HG02970 (cell line): ENCODE results near the gene PTGIS.

Experiments used
- ATAC-seq: cut with Tn5 transposase; IDR thresholded peaks from one replicate; pipeline ENCODE4 v1.9.1; 2021; ENCODE audit warnings: mild to moderate bottlenecking, moderate library complexity, moderate number of reproducible peaks; ENCODE audit not compliant: unreplicated experiment, low FRiP score

Gene PTGIS

DNA sequence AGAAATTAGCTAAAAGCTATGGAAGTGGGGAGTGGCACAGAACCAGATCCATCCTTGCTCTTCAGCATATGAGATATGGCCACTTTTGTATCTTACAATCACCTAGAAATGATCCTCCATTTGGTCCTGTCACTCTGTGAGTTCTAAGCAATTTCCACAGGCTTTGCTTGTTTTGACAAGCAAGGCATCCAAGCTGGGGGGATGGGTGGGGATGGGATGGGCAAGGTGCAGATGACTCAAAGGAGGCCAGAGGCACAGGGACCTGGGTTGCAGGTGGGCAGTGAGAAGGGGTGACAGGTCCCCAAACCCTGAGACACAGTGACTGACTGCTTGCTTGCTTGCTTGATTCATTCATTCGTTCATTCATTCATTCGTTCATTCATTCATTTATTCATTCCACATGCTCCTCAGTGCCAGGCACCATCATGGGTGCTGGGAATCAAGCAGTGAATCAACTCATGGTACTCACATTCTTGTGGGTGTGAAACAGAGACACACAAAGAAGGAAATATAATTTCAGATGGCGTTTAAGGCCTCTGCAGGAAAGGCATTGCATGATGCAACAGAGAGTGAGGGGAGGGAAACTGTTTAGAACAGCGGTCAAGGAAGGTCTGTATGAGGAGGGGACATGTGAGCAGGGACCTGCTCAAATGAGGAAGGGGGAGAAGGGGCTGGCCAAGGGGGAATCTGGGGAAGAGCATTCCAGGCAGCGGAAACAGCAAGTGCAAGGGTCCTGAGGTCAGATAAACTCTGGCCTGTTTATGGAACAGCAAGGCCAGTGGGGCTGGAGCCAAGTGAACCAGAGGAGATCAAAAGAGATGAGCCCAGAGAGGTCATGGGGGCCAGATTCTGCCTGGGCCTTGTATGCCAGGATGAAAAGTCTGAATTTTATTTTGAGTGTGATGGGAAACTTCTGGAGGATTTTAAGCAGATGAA lies 88.9 kb downstream of the PTGIS start:
- no peak for ATAC-seq

DNA sequence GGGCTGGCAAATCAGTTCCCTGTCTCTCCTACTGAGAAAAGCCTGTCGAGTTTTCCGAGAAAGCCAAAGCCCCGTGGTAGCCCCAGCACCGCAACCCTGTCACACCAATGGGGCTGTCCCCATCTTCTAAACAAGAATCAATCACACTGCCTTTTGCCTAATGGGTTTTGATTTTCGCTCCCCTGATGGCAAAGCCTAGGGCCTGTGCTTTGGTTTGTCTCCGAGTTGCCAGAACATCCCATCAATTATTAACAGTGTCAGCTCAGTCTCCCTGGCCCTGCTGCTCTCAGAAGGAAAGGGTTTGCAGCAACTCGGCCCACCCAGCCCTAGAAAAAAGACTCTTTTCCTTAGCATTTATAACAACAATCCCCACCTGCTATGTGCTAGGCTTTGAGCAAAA lies 89.7 kb downstream of the PTGIS start:
- no peak for ATAC-seq

DNA sequence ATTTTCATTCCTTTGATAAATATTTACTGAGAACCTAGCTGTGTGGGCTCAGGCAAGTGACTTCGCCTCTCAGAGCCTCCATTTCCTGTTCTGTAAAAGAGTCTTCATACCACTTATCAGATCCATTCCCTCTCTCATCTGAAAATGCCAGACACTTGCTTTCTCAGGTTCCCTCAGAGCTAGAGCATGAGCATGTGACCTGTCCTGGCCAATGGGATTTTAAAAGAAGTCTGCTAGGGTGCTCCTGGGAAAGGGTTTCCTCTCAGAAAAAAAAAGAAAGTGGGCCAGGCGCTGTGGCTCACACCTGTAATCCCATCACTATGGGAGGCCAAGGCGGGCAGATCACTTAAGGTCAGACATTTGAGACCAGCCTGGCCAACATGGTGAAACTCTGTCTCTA lies 90.7 kb downstream of the PTGIS start:
- no peak for ATAC-seq

DNA sequence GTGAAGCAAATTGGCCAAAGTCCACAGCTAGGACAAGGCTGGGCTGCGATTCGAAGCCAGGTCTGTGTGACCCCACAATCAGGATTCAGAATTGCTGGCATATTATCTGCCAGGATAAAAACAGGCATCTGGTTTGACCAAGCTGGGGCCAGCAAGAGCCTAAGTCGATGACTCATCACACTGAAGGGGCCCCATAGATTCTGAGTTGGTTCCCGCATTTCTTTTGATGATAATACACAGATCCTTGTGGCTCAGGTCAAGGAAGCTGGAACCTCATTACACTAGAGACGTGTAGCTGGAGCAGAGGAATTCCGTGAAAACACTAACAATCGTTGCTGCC lies 92.0 kb downstream of the PTGIS start:
- no peak for ATAC-seq

DNA sequence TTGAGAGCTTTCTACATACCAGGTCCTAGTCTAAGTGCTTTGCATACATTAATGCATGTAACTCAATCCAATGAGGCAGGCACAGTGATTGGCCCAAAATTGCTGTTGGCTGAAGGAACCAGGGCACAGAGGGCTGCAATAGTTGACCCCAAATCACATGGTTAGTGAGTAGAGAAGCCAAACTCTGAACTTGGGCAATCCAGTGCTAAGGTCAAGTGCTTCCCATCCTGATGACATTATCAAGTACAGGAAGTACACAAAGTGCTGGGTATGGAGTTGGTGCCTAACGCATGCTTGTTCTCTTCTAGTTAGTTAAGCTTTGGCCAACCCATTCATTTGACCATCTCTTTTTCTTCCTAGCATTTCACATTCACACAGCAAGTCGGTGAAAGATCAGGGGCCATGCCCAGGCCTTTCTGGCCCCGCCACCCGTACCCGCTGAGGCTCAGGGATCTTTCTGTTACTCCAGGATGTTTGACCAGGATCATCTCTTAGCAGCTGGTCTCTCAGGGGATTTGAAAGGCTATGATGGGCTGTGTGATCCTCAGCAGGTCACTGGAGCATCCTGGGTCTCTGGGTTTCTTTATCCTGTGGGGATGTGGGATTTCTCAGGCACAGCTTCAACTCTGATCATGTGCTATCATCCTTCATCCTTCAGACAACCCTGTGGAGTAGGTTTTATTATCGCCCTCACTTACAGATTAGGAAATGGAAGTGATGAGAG lies 92.5 kb downstream of the PTGIS start:
- no peak for ATAC-seq

DNA sequence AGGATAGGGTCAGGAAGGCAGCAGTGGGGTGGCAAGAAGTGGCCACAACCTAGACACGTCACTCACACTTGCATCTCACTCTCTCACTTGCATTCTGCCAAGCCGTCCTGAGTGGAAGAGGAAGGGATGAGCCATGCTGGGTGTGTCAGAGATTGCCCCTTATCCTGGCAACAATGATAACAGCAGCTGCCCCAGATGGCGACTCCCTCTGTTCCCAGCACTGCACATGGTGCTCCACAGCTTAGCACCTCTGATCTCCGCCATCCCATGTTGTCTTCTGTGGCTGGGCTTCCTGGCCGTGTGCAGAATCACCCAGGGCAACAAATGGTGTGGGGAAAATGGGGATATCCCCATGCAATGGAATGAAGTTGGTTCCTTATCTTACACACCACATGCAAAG lies 96.5 kb downstream of the PTGIS start:
- no peak for ATAC-seq

DNA sequence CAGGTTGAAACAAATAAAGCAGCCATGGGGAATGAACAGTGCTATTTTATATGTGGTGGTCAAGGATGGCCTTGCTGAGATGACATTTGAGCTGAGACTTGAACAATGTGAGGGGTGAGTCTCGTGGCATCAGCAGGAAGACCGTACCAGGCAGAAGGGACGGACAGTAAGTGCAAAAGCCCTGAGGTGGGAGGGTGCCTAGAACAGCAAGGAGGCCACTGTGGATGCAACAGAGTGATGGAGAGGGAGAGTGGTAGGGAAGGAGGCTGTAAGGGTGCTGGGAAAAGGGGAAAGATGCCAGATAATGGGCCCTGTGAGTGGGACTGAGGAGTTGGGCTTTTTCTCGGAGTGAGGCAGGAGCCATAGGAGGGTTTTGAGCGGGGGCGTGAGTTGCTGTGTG lies 97.0 kb downstream of the PTGIS start:
- ATAC-seq, result no peak

DNA sequence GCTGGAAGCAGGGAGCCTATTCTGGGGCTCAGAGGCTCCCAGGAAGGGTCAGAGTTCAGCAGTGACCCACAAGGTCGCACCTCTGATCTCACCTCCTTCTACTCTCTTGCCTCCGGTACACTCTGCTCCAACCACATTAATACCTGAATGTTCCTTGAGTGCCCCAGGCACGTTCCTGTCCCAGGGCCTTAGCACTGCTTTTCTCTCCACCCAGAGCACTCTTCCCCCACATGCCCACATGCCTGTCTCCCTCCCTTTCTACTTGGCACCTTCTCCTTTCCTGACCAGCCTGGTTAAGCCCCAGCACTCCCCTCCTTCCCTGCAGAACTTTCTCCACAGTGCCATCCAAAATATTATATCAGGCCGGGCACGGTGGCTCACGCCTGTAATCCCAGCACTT lies 98.9 kb downstream of the PTGIS start:
- ATAC-seq, result no peak

DNA sequence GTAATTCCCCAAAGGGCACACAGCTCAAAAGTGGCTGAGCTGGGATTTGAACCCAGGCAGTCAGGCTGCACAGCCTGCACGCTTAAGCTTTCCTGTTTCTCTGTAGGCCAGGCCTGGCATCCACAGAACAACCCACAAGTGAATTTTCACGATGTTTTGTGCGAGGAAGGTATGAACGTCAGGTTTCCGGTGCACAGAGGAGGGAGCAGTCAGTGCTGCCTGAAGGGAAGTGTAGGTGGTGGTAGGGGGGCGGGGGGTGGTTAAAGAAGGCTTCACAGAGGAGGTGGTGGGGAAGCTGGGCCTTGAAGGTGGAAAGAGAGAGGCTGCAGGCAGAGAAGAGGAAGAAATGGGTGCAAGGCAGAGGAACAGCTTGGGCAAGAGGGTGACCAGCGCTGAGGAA lies 99.5 kb downstream of the PTGIS start:
- ATAC-seq, result no peak

DNA sequence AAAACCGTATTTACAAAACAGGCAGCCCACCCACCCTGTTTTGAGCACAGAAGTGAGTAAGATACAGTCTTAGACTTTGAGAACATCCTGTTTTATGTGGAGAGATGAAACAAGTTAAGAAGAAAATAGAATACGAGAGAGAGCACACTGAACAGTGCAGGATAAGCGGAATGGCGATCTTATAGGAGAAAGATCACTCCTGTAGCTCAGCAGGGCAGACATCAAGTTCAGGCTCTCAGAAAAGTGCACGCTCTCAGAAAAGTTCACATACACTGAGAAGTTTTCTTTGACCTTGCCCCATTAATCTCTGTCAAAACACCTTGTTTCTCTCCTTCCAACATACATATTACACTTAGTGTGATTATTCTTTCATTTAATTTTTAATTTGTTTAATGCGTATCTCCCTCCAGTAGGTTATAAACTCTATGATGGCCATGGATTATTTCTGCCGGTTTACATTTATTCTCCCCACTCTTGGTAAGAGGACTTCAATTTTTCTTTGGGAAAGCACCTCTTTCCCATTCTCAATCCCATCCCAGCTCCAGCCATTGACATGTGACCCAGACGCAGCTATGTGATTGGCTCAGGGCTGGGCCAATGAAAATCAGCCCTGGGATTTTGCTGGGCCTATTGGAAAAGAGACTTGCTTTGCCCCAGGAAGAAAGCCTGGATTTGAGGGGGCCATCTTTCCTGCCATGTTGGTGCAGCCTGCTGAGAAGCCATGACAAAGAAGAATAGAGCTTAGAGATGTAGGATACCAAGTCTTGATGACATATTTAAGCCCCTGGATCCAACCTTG lies 101.6 kb downstream of the PTGIS start:
- no peak for ATAC-seq

DNA sequence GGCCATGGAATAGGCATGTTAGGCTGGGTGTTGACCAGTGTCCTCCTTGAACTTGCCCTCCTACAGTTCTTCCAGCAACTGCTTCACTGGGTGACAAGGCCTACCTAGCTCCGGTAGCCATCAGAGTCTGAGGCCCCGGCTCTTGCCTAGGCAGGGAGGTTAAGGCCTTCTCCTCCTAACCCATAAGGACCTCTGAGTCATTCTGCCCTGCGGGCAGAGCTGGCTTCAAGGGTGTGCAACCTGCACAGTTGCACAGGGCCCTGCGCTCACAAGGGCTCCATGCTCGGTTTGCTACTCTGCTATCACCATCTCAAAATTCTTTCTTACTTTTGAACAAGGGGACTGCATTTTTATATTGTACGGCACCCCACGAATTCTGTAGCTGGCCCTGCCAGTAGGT lies 103.4 kb downstream of the PTGIS start:
- ATAC-seq, result no peak

DNA sequence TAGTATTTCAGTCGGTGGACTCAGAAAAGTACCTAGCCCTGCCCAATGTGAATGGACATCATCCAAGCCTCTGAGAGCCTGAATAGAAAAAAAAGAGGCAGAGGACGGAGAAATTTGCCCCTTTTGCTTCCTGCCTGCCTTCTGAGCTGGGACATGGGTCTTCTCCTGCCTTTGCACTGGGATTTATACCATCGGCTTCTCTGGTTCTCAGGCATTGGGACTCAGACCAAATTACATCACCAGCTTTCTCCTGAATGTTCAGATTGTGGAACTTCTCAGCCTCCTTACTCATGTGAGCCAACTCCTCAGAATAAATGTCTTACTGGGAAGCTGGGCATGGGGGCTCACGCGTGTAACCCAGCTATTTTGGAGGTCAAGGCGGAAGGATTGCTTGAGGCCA lies 105.3 kb downstream of the PTGIS start:
- no peak for ATAC-seq

DNA sequence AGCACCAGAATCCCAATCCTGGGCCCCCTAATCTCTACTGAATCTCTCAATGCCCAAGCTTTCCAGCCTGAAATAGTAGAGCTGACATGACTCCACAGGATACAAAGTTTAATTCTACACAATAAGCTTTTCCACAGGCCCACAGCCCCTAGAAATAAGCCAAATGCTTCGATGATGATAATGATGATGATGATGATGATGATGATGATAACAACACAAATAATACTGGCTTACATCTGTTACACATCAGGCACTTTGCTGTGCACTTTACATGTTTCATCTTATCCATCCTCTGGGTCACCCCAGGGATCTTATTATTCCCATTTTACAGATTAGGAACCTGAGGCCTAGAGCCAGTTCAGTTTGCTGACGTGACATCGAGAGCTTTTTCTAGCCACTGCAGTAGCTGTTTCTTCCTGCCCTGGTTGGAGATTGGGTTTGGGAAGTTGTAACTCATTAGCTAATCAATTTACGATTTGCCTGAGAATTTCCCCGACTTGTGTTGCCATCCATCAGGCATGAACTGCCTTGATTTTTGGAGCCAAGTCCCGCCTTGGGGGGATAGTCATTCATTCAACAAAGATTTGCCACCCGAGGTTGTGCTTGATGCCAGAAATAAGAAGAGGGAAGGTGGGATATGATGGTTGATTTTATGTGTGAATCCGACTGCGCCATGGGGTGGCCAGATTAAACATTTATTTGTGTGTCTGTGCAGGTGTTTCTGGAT lies 105.9 kb downstream of the PTGIS start:
- no peak for ATAC-seq

DNA sequence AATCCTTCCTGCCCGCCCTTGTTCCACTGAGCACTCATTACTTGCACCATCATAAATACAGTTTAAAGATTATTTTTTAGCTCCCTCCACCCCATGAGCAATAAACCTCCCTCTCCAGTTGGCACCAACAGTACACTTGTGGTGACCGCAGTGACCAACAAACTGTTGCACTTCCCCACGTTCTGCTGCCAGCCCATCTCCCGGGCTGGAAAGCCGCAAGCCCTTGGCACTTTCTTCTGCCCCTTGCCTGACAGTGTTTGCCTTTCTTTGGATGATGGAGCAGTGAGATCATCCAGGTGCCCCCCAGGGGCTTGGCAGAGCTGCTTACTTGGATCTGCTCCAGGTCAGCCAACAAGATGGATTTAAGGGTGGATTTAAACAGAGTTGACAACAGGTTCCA lies 107.0 kb downstream of the PTGIS start:
- ATAC-seq, result no peak

DNA sequence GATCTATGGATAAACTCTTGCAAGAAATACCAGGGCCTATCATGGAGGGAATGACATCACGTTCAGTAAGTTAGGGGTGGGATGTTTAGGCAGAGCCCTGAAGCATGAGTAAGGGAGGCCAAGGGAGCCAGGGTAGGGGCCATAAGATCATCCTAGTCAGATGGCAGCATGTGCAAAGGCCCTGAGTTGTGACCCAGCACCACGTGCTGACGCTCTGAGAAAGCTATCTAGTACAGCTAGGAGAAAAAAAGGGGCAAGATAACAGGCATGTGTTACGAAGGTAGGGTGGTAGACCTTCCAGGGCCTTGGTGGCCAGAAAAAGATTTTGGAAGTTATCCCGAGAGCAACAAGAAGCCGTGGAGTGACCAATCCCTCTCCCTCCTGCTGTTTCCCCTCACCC lies 107.8 kb downstream of the PTGIS start:
- no peak for ATAC-seq

DNA sequence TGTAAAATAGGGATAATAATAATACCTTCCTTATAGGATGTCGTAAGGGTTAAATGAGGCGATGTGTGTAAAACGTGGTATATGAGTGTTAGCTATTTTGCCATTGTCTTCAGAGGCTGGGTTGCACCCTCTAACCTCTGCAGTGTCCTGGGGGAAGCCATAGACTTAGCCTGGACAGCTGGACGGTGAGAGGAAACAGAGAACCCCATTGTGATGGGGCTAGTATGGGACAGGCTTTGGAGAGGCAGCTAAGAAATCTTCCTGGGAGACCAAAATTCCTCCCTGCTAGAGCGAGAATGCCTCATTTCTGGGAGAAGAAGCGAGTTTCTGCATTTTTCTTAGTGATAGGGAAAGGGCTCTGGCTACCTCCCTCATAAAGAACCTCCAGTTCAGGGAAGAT lies 108.3 kb downstream of the PTGIS start:
- no peak for ATAC-seq

DNA sequence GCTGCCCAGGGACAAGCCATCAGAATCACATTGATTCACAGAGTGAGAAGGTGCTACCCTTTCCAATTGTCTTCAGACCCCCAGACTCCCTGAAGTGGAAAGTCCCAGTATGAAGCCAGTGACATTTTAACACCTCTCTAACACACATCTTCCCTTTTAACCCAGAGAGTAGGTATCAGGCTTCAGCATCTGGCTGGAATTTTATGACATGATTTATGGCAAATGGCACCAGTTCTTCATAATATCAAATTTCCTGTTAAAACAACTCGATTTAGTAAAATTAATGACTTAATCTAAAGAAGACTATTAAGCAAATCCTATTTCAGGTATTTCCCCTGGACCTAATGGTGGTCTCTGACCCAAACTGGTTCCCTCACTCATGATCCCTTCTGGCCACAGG lies 110.5 kb downstream of the PTGIS start:
- ATAC-seq, result no peak

DNA sequence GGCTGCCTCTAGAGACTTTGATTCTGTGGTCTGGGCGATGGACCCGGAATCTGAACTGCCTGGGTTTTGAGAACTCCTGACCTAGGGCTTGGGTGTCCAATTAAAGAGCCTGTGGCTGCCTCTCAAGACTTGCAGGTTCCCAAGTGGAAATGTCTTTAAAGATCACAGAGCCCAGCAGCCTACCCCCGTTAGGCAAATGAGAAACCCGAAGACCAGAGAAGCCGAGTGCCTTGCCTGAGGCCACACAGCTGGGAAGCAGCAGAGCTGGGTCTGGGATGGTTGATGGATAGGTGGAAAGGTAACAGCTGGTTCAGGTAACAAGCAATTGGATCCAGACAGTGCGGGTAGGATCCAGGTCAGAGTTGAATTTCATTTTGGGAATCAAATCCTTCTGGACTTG lies 111.3 kb downstream of the PTGIS start:
- no peak for ATAC-seq

DNA sequence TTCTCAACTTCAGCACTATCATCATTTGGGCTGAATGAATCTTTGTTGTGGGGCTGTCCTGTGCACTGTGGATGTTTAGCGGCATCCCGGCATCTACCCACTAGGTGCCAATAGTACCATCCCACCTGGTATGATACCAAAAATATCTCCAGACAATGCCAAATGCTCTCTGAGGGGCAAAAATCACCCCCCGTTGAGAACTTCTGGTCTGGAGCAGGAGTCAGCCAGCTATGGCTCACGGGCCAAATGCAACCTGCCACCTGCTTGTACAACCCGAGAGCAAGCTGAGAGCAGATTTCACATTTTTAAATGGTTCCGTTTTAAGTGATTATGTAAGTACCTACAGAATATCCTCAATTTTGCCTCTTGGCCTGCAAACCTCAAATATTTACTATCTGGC lies 112.2 kb downstream of the PTGIS start:
- no peak for ATAC-seq
